HG03060 (cell line): ENCODE data around the gene MRPL10.

Experiments
- ATAC-seq: cut with Tn5 transposase; IDR thresholded peaks from one replicate; pipeline ENCODE4 v1.9.1; 2021; ENCODE audit warnings: low read depth, moderate number of reproducible peaks; ENCODE audit not compliant: unreplicated experiment

The MRPL10 gene

GRCh38 chr17:47840742-47841487, 9.6 kb upstream of the MRPL10 start, which contains the start of gene SCRN2:
TSS of gene SCRN2 (minus strand) at chr17:47841273. CDS start at chr17:47840843, 430 bp downstream.
- peak; percentile 54 for ATAC-seq

- ATAC-seq: no peak
These were observed 8.8 kb upstream of the MRPL10 start for GRCh38 chr17:47840001-47840741.

GRCh38 chr17:47839071-47839470, 7.7 kb upstream of the MRPL10 start:
- no peak for ATAC-seq

GRCh38 chr17:47838636-47839035, 7.3 kb upstream of the MRPL10 start:
- ATAC-seq: no peak

GRCh38 chr17:47837401-47838039, 6.2 kb upstream of the MRPL10 start:
- no peak for ATAC-seq

GRCh38 chr17:47836601-47837000, 5.3 kb upstream of the MRPL10 start:
- no peak for ATAC-seq

GRCh38 chr17:47834756-47835155, 3.4 kb upstream of the MRPL10 start:
- no peak for ATAC-seq

- no peak for ATAC-seq
These were observed 590 bp upstream of the MRPL10 start for GRCh38 chr17:47831934-47832327.

- no peak for ATAC-seq
These were observed 842 bp downstream of the MRPL10 start for GRCh38 chr17:47830396-47831002.

GRCh38 chr17:47829870-47830269, 1.5 kb downstream of the MRPL10 start:
- no peak for ATAC-seq

GRCh38 chr17:47823519-47823918, 7.8 kb downstream of the MRPL10 start:
- ATAC-seq: no peak

GRCh38 chr17:47822785-47823184, 8.6 kb downstream of the MRPL10 start:
- no peak for ATAC-seq

GRCh38 chr17:47821424-47822391, 9.6 kb downstream of the MRPL10 start, which contains the start of gene OSBPL7:
TSS of gene OSBPL7 (minus strand) at chr17:47821794. CDS start at chr17:47820278, 1,516 bp downstream.
- no peak for ATAC-seq

- ATAC-seq: no peak
These were observed 10.3 kb downstream of the MRPL10 start for GRCh38 chr17:47821031-47821423.

- no peak for ATAC-seq
These were observed 11.1 kb downstream of the MRPL10 start for GRCh38 chr17:47820033-47820789.

GRCh38 chr17:47819475-47819874, 11.9 kb downstream of the MRPL10 start:
- ATAC-seq: no peak

GRCh38 chr17:47818002-47818695, 13.2 kb downstream of the MRPL10 start:
- ATAC-seq: no peak

GRCh38 chr17:47816947-47817346, 14.4 kb downstream of the MRPL10 start:
- no peak for ATAC-seq
